Ishikawa (cell line): ENCODE data around the gene CCDC126.

Experiments
- CEBPB ChIP-seq: IDR thresholded peaks from 2 replicates; pipeline ENCODE4 v1.6.1; 2012
- EGR1 ChIP-seq: IDR thresholded peaks from 2 replicates; pipeline ENCODE4 v1.6.1; 2012
- EP300 ChIP-seq: IDR thresholded peaks from 2 replicates; pipeline ENCODE4 v1.6.1; 2012; ENCODE audit warnings: borderline replicate concordance
- FOXM1 ChIP-seq: IDR thresholded peaks from 2 replicates; pipeline ENCODE4 v1.6.1; 2012; ENCODE audit warnings: low read depth, borderline replicate concordance
- MAX ChIP-seq: IDR thresholded peaks from 2 replicates; pipeline ENCODE4 v1.6.1; 2012
- RAD21 ChIP-seq: IDR thresholded peaks from 2 replicates; pipeline ENCODE4 v1.6.1; 2012; ENCODE audit warnings: low read depth
- TAF1 ChIP-seq: IDR thresholded peaks from 2 replicates; pipeline ENCODE4 v1.6.1; 2012; ENCODE audit warnings: low read depth, mild to moderate bottlenecking
- TEAD4 ChIP-seq: IDR thresholded peaks from 2 replicates; pipeline ENCODE4 v1.6.1; 2012
- YY1 ChIP-seq: IDR thresholded peaks from 2 replicates; pipeline ENCODE4 v1.6.1; 2012; ENCODE audit warnings: low read depth
- TF ChIP-seq, protein P1 (sequence below): IDR thresholded peaks from 2 replicates; pipeline ENCODE4 v1.6.1; 2012; ENCODE audit warnings: low read depth, mild to moderate bottlenecking

GRCh38 chr7:23633417-23633816 is 36.2 kb downstream of the CCDC126 start:
- TF ChIP-seq TAF1 = no peak
- TF ChIP-seq EP300 = no peak
- TF ChIP-seq FOXM1 = no peak
- TF ChIP-seq CEBPB = no peak
- TF ChIP-seq YY1 = no peak
- no peak for TF ChIP-seq RAD21
- no peak for TF ChIP-seq TEAD4
- TF ChIP-seq, protein P1, sequence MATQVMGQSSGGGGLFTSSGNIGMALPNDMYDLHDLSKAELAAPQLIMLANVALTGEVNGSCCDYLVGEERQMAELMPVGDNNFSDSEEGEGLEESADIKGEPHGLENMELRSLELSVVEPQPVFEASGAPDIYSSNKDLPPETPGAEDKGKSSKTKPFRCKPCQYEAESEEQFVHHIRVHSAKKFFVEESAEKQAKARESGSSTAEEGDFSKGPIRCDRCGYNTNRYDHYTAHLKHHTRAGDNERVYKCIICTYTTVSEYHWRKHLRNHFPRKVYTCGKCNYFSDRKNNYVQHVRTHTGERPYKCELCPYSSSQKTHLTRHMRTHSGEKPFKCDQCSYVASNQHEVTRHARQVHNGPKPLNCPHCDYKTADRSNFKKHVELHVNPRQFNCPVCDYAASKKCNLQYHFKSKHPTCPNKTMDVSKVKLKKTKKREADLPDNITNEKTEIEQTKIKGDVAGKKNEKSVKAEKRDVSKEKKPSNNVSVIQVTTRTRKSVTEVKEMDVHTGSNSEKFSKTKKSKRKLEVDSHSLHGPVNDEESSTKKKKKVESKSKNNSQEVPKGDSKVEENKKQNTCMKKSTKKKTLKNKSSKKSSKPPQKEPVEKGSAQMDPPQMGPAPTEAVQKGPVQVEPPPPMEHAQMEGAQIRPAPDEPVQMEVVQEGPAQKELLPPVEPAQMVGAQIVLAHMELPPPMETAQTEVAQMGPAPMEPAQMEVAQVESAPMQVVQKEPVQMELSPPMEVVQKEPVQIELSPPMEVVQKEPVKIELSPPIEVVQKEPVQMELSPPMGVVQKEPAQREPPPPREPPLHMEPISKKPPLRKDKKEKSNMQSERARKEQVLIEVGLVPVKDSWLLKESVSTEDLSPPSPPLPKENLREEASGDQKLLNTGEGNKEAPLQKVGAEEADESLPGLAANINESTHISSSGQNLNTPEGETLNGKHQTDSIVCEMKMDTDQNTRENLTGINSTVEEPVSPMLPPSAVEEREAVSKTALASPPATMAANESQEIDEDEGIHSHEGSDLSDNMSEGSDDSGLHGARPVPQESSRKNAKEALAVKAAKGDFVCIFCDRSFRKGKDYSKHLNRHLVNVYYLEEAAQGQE = no peak
- no peak for TF ChIP-seq MAX
- no peak for TF ChIP-seq EGR1
